HG03457 (cell line): ENCODE measurements around the gene REX1BD.
A peak's percentile ranks its signal among the peaks of the same experiment; 100 is the strongest.
"Not testable (repeated sequence)": the region's sequence is repeated elsewhere in the genome, so short reads cannot be mapped to it uniquely, and the experiment has no call there.

Experiments
- ATAC-seq: cut with Tn5 transposase; IDR thresholded peaks from one replicate; pipeline ENCODE4 v1.9.1; 2021; ENCODE audit warnings: moderate number of reproducible peaks; ENCODE audit not compliant: unreplicated experiment

REX1BD gene

DNA sequence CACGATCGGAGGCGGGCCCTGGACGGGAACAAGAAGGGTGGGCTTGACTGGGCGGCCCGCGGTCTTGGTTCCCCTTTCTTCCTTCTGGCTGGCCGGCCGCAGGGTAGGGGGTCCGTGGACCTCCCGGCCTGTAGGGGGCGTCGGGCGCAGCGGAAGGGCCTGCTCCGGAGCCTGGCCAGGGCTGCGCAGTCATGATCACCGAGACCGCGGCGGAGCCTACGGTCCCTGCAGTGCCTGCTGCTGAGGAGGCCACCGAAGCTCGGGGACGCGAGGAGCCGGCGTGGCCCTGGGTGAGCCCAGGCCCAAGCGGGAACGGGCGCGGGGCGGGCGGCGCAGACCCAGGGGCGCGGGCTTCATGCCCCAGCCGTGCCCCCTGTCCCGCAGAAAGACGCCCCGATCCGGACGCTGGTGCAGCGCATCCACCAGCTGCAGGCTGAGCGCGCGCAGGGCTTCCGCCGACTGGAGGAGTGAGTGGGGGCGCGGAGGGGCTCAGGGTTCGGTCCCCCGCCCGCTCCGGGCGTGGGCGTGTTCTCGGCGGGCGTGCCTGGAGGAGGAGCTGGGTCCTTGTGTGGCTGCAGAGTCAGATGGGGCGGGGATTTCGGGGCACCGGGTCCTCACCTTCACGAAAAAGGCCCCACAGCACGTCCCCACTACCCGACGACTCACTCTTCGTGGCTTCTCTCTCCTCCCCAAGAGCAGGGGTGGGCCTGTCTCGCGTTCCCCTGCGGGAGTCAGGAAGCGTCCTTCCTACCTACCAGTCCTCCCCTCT lies at the start of gene REX1BD:
TSS of gene REX1BD (plus strand) at position 188 of the 769 bp plus-strand sequence. CDS start at position 192, 4 bp downstream.
- peak; percentile 59 for ATAC-seq

GRCh38 chr19:18539372-18539771 lies 49.2 kb upstream of the REX1BD start:
- ATAC-seq = no peak

DNA sequence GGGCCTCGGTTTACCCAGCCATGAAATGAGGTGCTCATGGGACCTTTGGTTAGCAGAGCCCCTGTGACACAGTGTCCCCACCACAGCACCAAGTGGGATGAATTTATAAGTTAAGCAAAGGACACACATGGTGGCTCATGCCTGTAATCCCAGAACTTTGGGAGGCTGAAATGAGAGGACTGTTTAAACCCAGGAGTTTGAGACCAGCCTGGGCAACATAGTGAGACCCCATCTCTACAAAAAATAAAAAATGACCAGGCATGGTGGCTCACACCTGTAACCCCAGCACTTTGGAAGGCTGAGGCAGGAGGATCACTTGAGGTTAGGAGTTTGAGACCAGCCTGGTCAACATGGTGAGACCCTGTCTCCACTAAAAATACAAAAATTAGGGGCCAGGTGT lies 48.4 kb upstream of the REX1BD start:
- ATAC-seq = not testable (repeated sequence)

- ATAC-seq = no peak
These were observed 47.2 kb upstream of the REX1BD start for GRCh38 chr19:18541258-18541991.

DNA sequence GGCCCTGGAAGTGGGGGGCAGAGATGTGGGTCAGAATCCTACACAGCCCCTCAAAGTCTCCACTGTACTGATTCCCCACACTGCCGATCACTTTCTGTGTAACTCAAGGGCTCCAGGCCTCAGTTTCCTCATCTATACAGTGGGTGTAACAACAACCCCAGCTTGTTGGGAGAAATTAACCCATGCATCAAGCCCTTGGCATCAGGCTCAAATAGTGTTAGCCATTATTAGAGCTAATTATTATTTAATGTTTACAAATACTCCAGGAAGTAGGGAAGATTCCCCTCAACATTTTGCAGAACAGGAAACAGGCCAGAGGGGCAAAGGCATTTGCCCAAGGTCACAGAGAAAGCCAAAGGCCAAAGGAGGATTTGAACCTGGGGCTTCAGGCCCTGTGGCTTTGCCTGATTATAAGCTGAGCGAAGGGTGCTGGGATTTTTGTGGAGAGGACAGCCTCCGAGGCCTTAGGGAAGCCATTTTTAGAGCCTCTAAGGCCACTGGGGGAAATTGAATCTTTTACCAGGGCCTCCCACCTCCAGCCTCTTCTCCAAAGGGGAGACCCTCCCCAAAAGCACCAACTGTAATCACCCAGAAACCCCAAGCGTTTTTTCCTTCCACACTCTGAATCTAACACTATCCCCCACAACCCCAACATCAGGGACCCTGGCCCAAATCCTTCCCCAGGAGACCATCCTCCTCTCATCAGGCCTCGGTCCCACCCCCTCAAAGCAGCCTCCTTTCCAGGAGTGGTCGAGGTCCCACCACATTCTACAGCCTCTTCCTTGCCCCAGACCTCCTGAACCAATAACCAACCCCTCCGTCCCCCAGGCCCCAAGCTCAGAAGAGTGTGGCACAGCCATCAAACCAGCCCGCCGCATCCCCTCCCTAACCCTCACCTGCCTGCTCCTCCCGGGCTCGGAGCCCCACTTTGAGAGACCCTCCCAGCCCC lies 46.3 kb upstream of the REX1BD start:
- no peak for ATAC-seq

DNA sequence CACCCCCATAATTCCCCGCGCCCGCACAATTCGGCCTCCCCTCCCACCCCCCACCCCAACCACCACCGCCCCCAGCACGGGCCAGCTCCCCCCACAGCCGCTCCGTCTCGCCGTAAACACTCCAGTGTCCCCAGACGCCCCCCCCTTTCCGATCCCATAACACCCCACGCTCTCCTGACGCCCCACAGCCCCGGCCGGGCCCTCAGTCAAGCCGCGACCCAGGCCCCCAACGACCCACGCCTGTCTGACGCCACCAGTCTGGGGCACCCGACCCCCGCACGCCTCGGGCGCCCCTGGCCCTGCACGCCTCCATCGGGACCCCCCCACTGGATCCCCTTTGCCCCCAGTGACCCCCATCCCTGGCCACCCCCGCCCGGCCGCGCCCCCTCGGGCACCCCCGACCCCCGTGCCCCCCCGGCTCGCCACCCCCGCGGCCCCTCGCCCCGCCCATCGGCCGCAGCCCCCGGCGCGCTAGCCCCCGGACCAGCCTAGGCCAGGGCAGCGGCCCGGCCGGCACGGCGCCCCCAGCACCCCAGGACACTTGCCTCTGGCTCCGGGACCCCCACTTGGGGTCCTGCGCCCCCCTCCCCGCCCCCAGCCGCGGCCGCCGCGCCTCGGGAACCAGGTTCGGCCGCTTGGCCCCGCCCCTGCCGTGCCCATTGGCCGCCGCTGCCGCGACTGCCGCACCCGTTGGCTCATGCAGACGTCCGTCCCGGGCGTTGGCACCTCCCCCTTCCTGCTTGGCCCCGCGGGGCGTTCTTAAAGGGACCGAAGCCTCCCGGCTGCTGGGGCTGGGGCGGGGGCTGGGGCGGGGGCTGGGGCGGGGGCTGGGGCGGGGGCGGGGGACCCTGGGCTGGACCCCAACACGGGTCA lies 45.4 kb upstream of the REX1BD start, which contains the start of gene FKBP8:
TSS of gene FKBP8 (minus strand) at position 633 of the 873 bp plus-strand sequence. CDS start 1,603 bp downstream, outside the sequence.
- peak; percentile 78 for ATAC-seq

GRCh38 chr19:18543814-18544475 lies 44.7 kb upstream of the REX1BD start:
- peak; percentile 40 for ATAC-seq

GRCh38 chr19:18551631-18552030 lies 37.0 kb upstream of the REX1BD start:
- no peak for ATAC-seq

DNA sequence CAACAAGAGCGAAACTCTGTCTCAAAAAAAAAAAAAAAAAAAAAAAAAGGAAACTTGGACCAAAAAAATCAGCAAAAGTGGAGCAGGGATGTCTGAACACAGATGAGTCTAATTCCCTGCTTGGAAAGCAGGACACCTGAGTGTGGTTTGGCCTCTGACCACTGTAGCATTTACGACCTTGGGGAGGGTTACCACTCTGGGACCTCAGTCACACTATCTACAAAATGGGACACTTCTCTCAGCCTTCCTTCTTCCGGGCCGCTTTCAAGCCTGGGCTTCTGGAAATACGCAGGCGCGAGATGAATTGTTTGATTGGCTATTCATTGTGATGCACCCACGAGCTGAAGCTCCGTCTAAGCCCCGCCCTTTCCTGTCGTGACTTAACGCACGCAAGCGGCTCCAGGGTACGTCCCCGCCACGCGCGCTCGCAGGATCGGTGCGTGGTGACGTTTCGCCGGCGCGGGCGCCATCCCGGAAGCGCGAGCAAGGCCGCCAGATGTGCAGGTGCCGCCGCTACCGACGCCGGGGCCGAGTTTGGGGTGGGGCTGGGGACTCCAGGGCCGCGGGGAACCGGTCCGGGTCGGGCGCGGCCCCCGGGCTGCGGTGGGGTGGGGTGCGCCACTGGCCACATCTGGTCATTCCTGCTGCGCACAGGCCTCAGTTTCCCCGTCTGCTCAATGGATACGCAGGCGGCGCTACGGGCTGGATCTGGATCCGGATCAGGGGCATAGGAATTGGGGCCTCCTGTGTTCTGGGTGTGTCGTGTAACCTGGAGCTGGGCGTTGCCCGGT lies 31.0 kb upstream of the REX1BD start, which contains the start of gene KXD1:
TSS of gene KXD1 (plus strand) at position 460 of the 791 bp plus-strand sequence. CDS start 4,187 bp downstream, outside the sequence.
- peak; percentile 71 for ATAC-seq

- ATAC-seq = no peak
These were observed 30.4 kb upstream of the REX1BD start for GRCh38 chr19:18558202-18558555.

DNA sequence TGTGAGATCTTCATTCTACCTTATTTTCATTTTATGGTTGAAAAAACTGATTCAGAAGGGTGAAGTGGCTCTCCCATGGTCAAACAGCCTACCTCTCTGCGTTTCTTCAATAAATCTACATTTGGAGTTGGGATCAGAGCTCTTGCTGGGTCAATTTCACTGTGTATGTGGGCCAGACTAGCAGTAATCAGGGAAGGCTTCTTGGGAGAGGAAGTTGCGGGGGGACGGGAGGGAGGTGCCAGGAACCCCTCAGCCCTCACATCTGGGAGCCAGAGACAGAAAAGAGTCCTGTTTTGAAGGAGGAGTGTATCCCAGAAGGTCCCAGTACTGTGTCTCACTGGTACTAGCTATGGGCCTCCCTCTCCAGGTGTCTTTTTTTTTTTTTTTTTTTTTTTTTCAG lies 30.0 kb upstream of the REX1BD start:
- ATAC-seq = no peak

GRCh38 chr19:18559685-18560084 lies 28.9 kb upstream of the REX1BD start:
- no peak for ATAC-seq

DNA sequence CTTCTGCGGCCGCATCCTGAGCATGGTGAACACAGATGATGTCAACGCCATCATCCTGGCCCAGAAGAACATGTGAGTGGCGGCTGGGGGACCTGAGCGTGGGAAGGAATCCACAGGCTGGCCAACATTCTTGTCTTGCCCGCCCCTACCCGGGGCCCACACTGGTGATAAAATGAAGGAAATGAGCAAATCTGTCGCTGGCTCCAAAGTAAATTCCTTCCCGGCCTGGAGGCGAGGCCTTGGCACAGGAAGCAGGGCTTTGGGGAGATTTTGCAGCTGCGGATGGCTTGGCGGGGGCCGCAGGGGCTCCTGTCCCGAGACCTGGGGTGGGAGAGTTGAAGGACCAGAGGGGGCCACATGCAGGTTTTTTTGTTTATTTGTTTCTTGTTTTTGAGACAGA lies 26.5 kb upstream of the REX1BD start:
- ATAC-seq = no peak

- ATAC-seq = no peak
These were observed 21.6 kb upstream of the REX1BD start for GRCh38 chr19:18566953-18567352.

- no peak for ATAC-seq
These were observed 20.2 kb upstream of the REX1BD start for GRCh38 chr19:18568367-18568766.

- ATAC-seq = peak; percentile 80
These were observed 16.8 kb upstream of the REX1BD start, which contains the start of gene UBA52 for GRCh38 chr19:18571564-18572344. Gene UBA52, plus strand, starts transcription at chr19:18571857. Its CDS starts 1,444 bp downstream, at chr19:18573301.

- no peak for ATAC-seq
These were observed 13.8 kb upstream of the REX1BD start for GRCh38 chr19:18574691-18575291.
